ENCODE measurements around the gene EPM2A. TPM values are rescaled to one million over a fixed set of nuclear protein-coding genes. Genes with fewer than 3 reads are reported as not detected.

Gene EPM2A
- total RNA-seq, 2 experiments from 2014 or later, result 34.9 to 39.2 TPM

- no peak for DNase-seq (ENCODE audit: low spot score)
- H3K9me2 ChIP-seq (ENCODE audit: insufficient read depth, low read length), result no peaks in the 10 kb centered on the region; the same call in 1 of the 2 replicates
- POLR2A ChIA-PET, result no interaction called here
- H4K20me1 ChIP-seq (ENCODE audit: insufficient read depth, low read length), result no peaks in the 10 kb centered on the region
- no peak overlapping the region for H2AFZ ChIP-seq (ENCODE audit: low read length)
- CTCF ChIA-PET (ENCODE audit: unreplicated experiment), result no interaction called here
- H3K4me3 ChIP-seq (ENCODE audit: low read depth, low read length, poor library complexity, severe bottlenecking), result no peak overlapping the region
- no peaks in the 10 kb centered on the region for H3K9me3 ChIP-seq (ENCODE audit: low read length)
- H3K27ac ChIP-seq (ENCODE audit: low read depth, low read length, poor library complexity, severe bottlenecking), result no peak overlapping the region
- H3K79me2 ChIP-seq (ENCODE audit: insufficient read depth, low read depth, low read length), result no peaks in the 10 kb centered on the region
- intact Hi-C loops (cut with micrococcal nuclease; ENCODE audit: unreplicated experiment), result no loop called here
- H3K4me1 ChIP-seq (ENCODE audit: insufficient read depth, low read length, poor library complexity, severe bottlenecking), result peaks cover under 1% of the 10 kb centered on the region
- H3K4me2 ChIP-seq (ENCODE audit: low read length), result no peak overlapping the region
- no peaks in the 10 kb centered on the region for H3K36me3 ChIP-seq (ENCODE audit: insufficient read depth, low read length)
- TF ChIP-seq CTCF (conservative IDR thresholded peaks at IDR 0.05; ENCODE audit: low read length), result no peak
- TF ChIP-seq EZH2phosphoT487 (IDR thresholded peaks at IDR 0.05; ENCODE audit: borderline replicate concordance, low read depth, low read length), result no peak
- no TSS peak for BruUV-seq (replicated peaks)
These were observed 20.9 kb upstream of the EPM2A start for GRCh38 chr6:145756170-145756662.

GRCh38 chr6:145755682-145756081 is 20.4 kb upstream of the EPM2A start:
- Histone ChIP-seq H3K4me3 (ENCODE audit: low read depth, low read length, poor library complexity, severe bottlenecking) (no peak overlapping the region), H3K27ac (ENCODE audit: low read depth, low read length, poor library complexity, severe bottlenecking) (no peak overlapping the region), H3K4me2 (ENCODE audit: low read length) (no peak overlapping the region), H3K79me2 (ENCODE audit: insufficient read depth, low read depth, low read length) (no peaks in the 10 kb centered on the region), H3K4me1 (ENCODE audit: insufficient read depth, low read length, poor library complexity, severe bottlenecking) (no peaks in the 10 kb centered on the region), H2AFZ (ENCODE audit: low read length) (no peak overlapping the region), H3K9me3 (ENCODE audit: low read length) (no peaks in the 10 kb centered on the region), H3K9me2 (ENCODE audit: insufficient read depth, low read length) (no peaks in the 10 kb centered on the region; the same call in 1 of the 2 replicates), H3K36me3 (ENCODE audit: insufficient read depth, low read length) (no peaks in the 10 kb centered on the region), H4K20me1 (ENCODE audit: insufficient read depth, low read length) (no peaks in the 10 kb centered on the region)
- POLR2A ChIA-PET, result no interaction called here
- BruUV-seq (replicated peaks), result no TSS peak
- CTCF ChIA-PET (ENCODE audit: unreplicated experiment), result no interaction called here
- intact Hi-C loops (cut with micrococcal nuclease; ENCODE audit: unreplicated experiment), result no loop called here
- TF ChIP-seq EZH2phosphoT487 (IDR thresholded peaks at IDR 0.05; ENCODE audit: borderline replicate concordance, low read depth, low read length) (no peak), CTCF (conservative IDR thresholded peaks at IDR 0.05; ENCODE audit: low read length) (no peak)
- DNase-seq (ENCODE audit: low spot score), result no peak

GRCh38 chr6:145752638-145753037 is 17.3 kb upstream of the EPM2A start:
- Histone ChIP-seq H3K9me3 (ENCODE audit: low read length) (no peaks in the 10 kb centered on the region), H3K4me3 (ENCODE audit: low read depth, low read length, poor library complexity, severe bottlenecking) (no peak overlapping the region), H3K79me2 (ENCODE audit: insufficient read depth, low read depth, low read length) (no peaks in the 10 kb centered on the region), H2AFZ (ENCODE audit: low read length) (no peak overlapping the region), H3K9me2 (ENCODE audit: insufficient read depth, low read length) (no peaks in the 10 kb centered on the region; the same call in 1 of the 2 replicates), H3K36me3 (ENCODE audit: insufficient read depth, low read length) (no peaks in the 10 kb centered on the region), H3K4me2 (ENCODE audit: low read length) (no peak overlapping the region), H3K27ac (ENCODE audit: low read depth, low read length, poor library complexity, severe bottlenecking) (no peak overlapping the region), H4K20me1 (ENCODE audit: insufficient read depth, low read length) (no peaks in the 10 kb centered on the region), H3K4me1 (ENCODE audit: insufficient read depth, low read length, poor library complexity, severe bottlenecking) (peaks cover 5% of the 10 kb centered on the region)
- ChIA-PET CTCF (ENCODE audit: unreplicated experiment) (no interaction called here), POLR2A (interaction anchor here (0.6 kb wide), 1 partner anchor 13 kb away, joined by 3 read pairs; no protein-coding TSS in a partner anchor)
- TF ChIP-seq EZH2phosphoT487 (IDR thresholded peaks at IDR 0.05; ENCODE audit: borderline replicate concordance, low read depth, low read length) (no peak), CTCF (conservative IDR thresholded peaks at IDR 0.05; ENCODE audit: low read length) (no peak)
- no peak for DNase-seq (ENCODE audit: low spot score)
- no TSS peak for BruUV-seq (replicated peaks)
- intact Hi-C loops (cut with micrococcal nuclease; ENCODE audit: unreplicated experiment), result no loop called here

Measured in OCI-LY7 (cell line).